ENCODE data around the gene IFNG.
"Not testable (repeated sequence)": the region's sequence is repeated elsewhere in the genome, so short reads cannot be mapped to it uniquely, and the experiment has no call there.

Gene IFNG

GRCh38 chr12:68159681-68160304 lies at the start of gene IFNG:
Gene IFNG, minus strand, starts transcription at chr12:68159740. Its CDS starts 125 bp downstream, at chr12:68159615.
- TF ChIP-seq CTCF (conservative IDR thresholded peaks at IDR 0.05; ENCODE audit: low read length) = no peak

GRCh38 chr12:68209048-68209728 lies 49.6 kb upstream of the IFNG start:
- DNase-seq (ENCODE audit: low read depth); H3K4me3 ChIP-seq (ENCODE audit: low read length): not testable (repeated sequence)

More at GRCh38 chr12:68159681-68160304, at the start of gene IFNG:
- no peak within 1 kb of the TSS for H3K4me3 ChIP-seq (ENCODE audit: low read length)
- DNase-seq (ENCODE audit: low read depth) = no peak

GRCh38 chr12:68207276-68207675 lies 47.7 kb upstream of the IFNG start:
- DNase-seq (ENCODE audit: low read depth) = no peak
- no peak for TF ChIP-seq CTCF (conservative IDR thresholded peaks at IDR 0.05; ENCODE audit: low read length)
- H3K4me3 ChIP-seq (ENCODE audit: low read length) = no peak overlapping the region

GRCh38 chr12:68206446-68206845 lies 46.9 kb upstream of the IFNG start:
- no peak for TF ChIP-seq CTCF (conservative IDR thresholded peaks at IDR 0.05; ENCODE audit: low read length)
- DNase-seq (ENCODE audit: low read depth) = no peak
- no peak overlapping the region for H3K4me3 ChIP-seq (ENCODE audit: low read length)

GRCh38 chr12:68203460-68203875 lies 43.9 kb upstream of the IFNG start:
- H3K4me3 ChIP-seq (ENCODE audit: low read length) = no peak overlapping the region
- TF ChIP-seq CTCF (conservative IDR thresholded peaks at IDR 0.05; ENCODE audit: low read length) = no peak
- DNase-seq (ENCODE audit: low read depth) = no peak

GRCh38 chr12:68200854-68201253 lies 41.3 kb upstream of the IFNG start:
- TF ChIP-seq CTCF (conservative IDR thresholded peaks at IDR 0.05; ENCODE audit: low read length) = no peak
- DNase-seq (ENCODE audit: low read depth) = no peak
- no peak overlapping the region for H3K4me3 ChIP-seq (ENCODE audit: low read length)

GRCh38 chr12:68199127-68199526 lies 39.6 kb upstream of the IFNG start:
- H3K4me3 ChIP-seq (ENCODE audit: low read length) = no peak overlapping the region
- TF ChIP-seq CTCF (conservative IDR thresholded peaks at IDR 0.05; ENCODE audit: low read length) = no peak
- no peak for DNase-seq (ENCODE audit: low read depth)
